H1 (cell line): Measurements from ENCODE around the gene HBEGF.

ENCODE experiments used
- CBX8 ChIP-seq: fragments of 300-800, 300-1000 bp; sonication (generic); IDR thresholded peaks from 2 replicates; pipeline ENCODE4 v1.7.1; 2016; ENCODE audit warnings: low read depth, low read length, borderline replicate concordance
- CHD1 ChIP-seq: IDR thresholded peaks from 2 replicates; pipeline ENCODE4 v1.6.1; 2012; ENCODE audit warnings: low read depth, low read length, improper control_type of control experiment
- EZH2 ChIP-seq: fragments of 200-600 bp; sonication (generic); IDR thresholded peaks from 2 replicates; pipeline ENCODE4 v1.7.1; 2012; ENCODE audit warnings: low read depth, mild to moderate bottlenecking, moderate library complexity, low read length, inconsistent platforms; ENCODE audit not compliant: severe bottlenecking
- HDAC2 ChIP-seq, 2 experiments: fragments of 300-600 bp in 1 of 2; sonication (generic) in 1 of 2; IDR thresholded peaks; 2 replicates each; pipeline ENCODE4 v1.6.1; 2011 to 2012; ENCODE audit warnings: low read depth in 2 of 2, low read length in 2 of 2, mild to moderate bottlenecking in 2 of 2, moderate library complexity in 2 of 2, borderline replicate concordance in 1 of 2, inconsistent platforms in 1 of 2
- POLR2A ChIP-seq, 2 experiments: IDR thresholded peaks; 1 replicate in 1 of 2; 2 replicates in 1 of 2; pipeline ENCODE4 v1.6.1; 2011; ENCODE audit warnings: low read depth in 2 of 2, low read length in 2 of 2, mild to moderate bottlenecking in 2 of 2; ENCODE audit errors: control extremely low read depth in 1 of 2
- TF ChIP-seq, protein P1 (sequence below), 3 experiments: IDR thresholded peaks; 1 replicate in 2 of 3; 2 replicates in 1 of 3; pipeline versions ENCODE4 v1.5.1 to v1.6.1; 2011; ENCODE audit warnings: low read length in 3 of 3, mild to moderate bottlenecking in 3 of 3, inconsistent platforms in 2 of 3, low read depth in 1 of 3, moderate library complexity in 1 of 3; ENCODE audit not compliant: insufficient read depth in 1 of 3; ENCODE audit errors: control extremely low read depth in 1 of 3

DNA sequence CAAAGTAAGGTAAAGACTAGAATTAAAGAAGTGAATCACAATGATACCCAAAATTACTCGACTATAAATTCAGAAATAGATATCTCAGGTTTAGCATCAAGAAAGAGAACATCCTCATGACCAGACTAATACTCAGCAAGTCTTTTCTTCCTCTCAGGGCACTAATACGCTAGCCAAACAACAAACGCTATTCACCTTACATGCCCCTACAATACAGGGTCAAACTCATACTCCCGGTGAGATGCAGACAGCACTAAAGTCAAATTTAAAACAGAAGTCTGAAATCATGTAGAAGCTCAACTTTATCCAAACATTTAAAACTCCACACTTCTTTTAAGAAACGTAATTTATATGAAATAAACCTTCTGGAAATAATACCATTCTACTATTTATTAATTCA lies 49.1 kb downstream of the HBEGF start:
- TF ChIP-seq, protein P1, sequence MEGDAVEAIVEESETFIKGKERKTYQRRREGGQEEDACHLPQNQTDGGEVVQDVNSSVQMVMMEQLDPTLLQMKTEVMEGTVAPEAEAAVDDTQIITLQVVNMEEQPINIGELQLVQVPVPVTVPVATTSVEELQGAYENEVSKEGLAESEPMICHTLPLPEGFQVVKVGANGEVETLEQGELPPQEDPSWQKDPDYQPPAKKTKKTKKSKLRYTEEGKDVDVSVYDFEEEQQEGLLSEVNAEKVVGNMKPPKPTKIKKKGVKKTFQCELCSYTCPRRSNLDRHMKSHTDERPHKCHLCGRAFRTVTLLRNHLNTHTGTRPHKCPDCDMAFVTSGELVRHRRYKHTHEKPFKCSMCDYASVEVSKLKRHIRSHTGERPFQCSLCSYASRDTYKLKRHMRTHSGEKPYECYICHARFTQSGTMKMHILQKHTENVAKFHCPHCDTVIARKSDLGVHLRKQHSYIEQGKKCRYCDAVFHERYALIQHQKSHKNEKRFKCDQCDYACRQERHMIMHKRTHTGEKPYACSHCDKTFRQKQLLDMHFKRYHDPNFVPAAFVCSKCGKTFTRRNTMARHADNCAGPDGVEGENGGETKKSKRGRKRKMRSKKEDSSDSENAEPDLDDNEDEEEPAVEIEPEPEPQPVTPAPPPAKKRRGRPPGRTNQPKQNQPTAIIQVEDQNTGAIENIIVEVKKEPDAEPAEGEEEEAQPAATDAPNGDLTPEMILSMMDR (IDR thresholded peaks at IDR 0.05; ENCODE audit: control extremely low read depth in 1 of 3, insufficient read depth in 1 of 3, low read depth in 1 of 3, low read length in 3 of 3): no peak
- TF ChIP-seq CBX8: no peak
- TF ChIP-seq HDAC2 (IDR thresholded peaks at IDR 0.05; ENCODE audit: borderline replicate concordance in 1 of 2, low read depth in 2 of 2, low read length in 2 of 2): no peak
- TF ChIP-seq POLR2A (IDR thresholded peaks at IDR 0.05; ENCODE audit: control extremely low read depth in 1 of 2, low read depth in 2 of 2, low read length in 2 of 2): no peak
- no peak for TF ChIP-seq EZH2
- no peak for TF ChIP-seq CHD1
